Stomach (tissue), 4 donors: Measurements from ENCODE around the gene LIG3.

Experiments
- CTCF ChIP-seq, 7 experiments: fragments of 450-650 bp in 4 of 7; fragments of 200-600 bp in 3 of 7; sonication (generic) in 3 of 7; IDR thresholded peaks; one replicate each; pipeline ENCODE4 v1.5.1; 2016 to 2019; ENCODE audit warnings: antibody characterized with exemption in 7 of 7, control low read depth in 2 of 7, mild to moderate bottlenecking in 1 of 7
- POLR2A ChIP-seq, 4 donors: fragments of 450-650 bp; IDR thresholded peaks; one replicate each; pipeline ENCODE4 v1.6.1; 2016; ENCODE audit warnings: antibody characterized with exemption in 4 of 4, control low read depth in 2 of 4, mild to moderate bottlenecking in 1 of 4, moderate library complexity in 1 of 4

GRCh38 chr17:35051183-35051578 lies 70.9 kb downstream of the LIG3 start:
- no peak for TF ChIP-seq CTCF (IDR thresholded peaks at IDR 0.05)
- no peak for TF ChIP-seq POLR2A (IDR thresholded peaks at IDR 0.05)
